Heart right ventricle (tissue), 16 donors: ENCODE data around the gene ZBTB7C. TPM values are rescaled to one million over a fixed set of nuclear protein-coding genes. Genes with fewer than 3 reads are reported as not detected.
A peak's percentile ranks its signal among the peaks of the same experiment; 100 is the strongest.

Experiments used
- ATAC-seq, 8 donors: fragments of 200-7000 bp; cut with Tn5 transposase; one replicate each; pipeline ENCODE4 v1.9.1; 2020; ENCODE audit warnings: mild to moderate bottlenecking in 8 of 8, moderate library complexity in 8 of 8, moderate number of reproducible peaks in 1 of 8
- DNase-seq, 2 donors: peaks; one replicate each; pipeline ENCODE4 v3.0.0-alpha.2; 2020
- H3K27ac ChIP-seq, 10 donors: fragments of 200-600 bp; sonication (generic) in 2 of 10; one replicate each; pipeline versions ENCODE4 v1.5.0 to v1.8.0; 2020 to 2022; ENCODE audit warnings: mild to moderate bottlenecking in 3 of 10
- H3K27me3 ChIP-seq, 7 donors: fragments of 200-600 bp; one replicate each; pipeline ENCODE4 v1.8.0; 2021 to 2022; ENCODE audit warnings: mild to moderate bottlenecking in 2 of 7
- H3K36me3 ChIP-seq, 9 donors: fragments of 200-600 bp; sonication (generic) in 1 of 9; one replicate each; pipeline versions ENCODE4 v1.5.0 to v1.8.0; 2020 to 2022; ENCODE audit warnings: mild to moderate bottlenecking in 2 of 9
- H3K4me1 ChIP-seq, 9 donors: fragments of 200-600 bp; sonication (generic) in 1 of 9; one replicate each; pipeline versions ENCODE4 v1.5.0 to v1.8.0; 2020 to 2022; ENCODE audit warnings: mild to moderate bottlenecking in 4 of 9
- H3K4me3 ChIP-seq, 10 donors: fragments of 200-600 bp; sonication (generic) in 2 of 10; one replicate each; pipeline versions ENCODE4 v1.5.0 to v1.8.0; 2020 to 2022; ENCODE audit warnings: mild to moderate bottlenecking in 7 of 10, moderate library complexity in 2 of 10
- H3K9me3 ChIP-seq, 11 donors: fragments of 200-600 bp in 10 of 11; sonication (generic) in 2 of 11; one replicate each; pipeline versions ENCODE4 v1.5.0 to v1.8.0; 2013 to 2022; ENCODE audit warnings: mild to moderate bottlenecking in 2 of 11, control low read depth in 1 of 11, moderate library complexity in 1 of 11
- CTCF ChIP-seq, 9 donors: fragments of 200-600 bp; sonication (generic) in 2 of 9; IDR thresholded peaks; one replicate each; pipeline versions ENCODE4 v1.5.0 to v1.8.0; 2021 to 2022; ENCODE audit warnings: antibody characterized with exemption in 9 of 9, mild to moderate bottlenecking in 5 of 9, moderate library complexity in 1 of 9
- WGBS, 2 donors: extraction: QIAGEN DNeasy Blood & Tissue Kit; methylation state at CpG; one replicate each; pipeline ENCODE4 v1.1.7; 2013; ENCODE audit warnings: inconsistent platforms in 1 of 2; 5-methylcytosine and 5-hydroxymethylcytosine counted together
- intact Hi-C, 10 donors: fragments of 100-400 bp; cut with DNase I; formaldehyde crosslinking; loops; one replicate each; pipeline versions ENCODE4 v1.11.1 to v1.14.2; 2022
- polyA plus RNA-seq, 2 donors: library from polyadenylated mRNA; stranded (reverse); fragments of 200-250 nt; gene quantifications; one replicate each; pipeline ENCODE4 v1.2.3, GENCODE V29; 2013
- total RNA-seq, 10 donors: library from RNA; stranded (reverse); fragmentation: NEBNext Ultra II Directional in 3 of 10; extraction: Animal tissue kit (Norgen Biotek cat#: 25700) in 3 of 10; gene quantifications; one replicate each; pipeline versions ENCODE4 v1.2.1 to v1.2.4, GENCODE V29; 2021 to 2023
- donor health status: Arrhythmogenic right ventricular cardiomyopathy.
- donor health status: ischemic (EF 13 %, LVEDD 7.1; RV severe dilation, severe dysfunction).
- donor health status: healthy with polysubstance abuse.
- donor health status: DM: no; HTN: yes; CAD: no.
- donor health status: DM: no; HTN: no; CAD: no.
- donor health status: ischemic (EF 25% LVEDD 6.9; RV normal size, moderate dysfunction).
- donor health status: ischemic (EF 25% LVEDD 5.7; RV mildly dilated, moderate dysfunction).
- donor health status: healthy.
- donor health status: DM: yes; HTN: yes; CAD: no.
- donor health status: Ischemic cardiomyopathy.
- donor health status: ischemic (EF 35%, LVEDD 5.7; RV mildly dilated, moderate dysfunction).
- donor health status: nonischemic (EF 11% LVEDD 7.7; RV severe dilation, severe dysfunction).
- donor health status: DM: yes; HTN: yes; CAD: no.
- donor health status: PGD.
- donor health status: ischemic (EF 29% LVEDD 5.4; RV normal size, mild dysfunction).
- donor health status: nonischemic (EF 23%, LVEDD 6.1; RV moderate dilation, normal function).

The ZBTB7C gene
- total and polyA plus RNA-seq, 12 donors: 0.49 to 6.3 (median 1.5) TPM

GRCh38 chr18:48060970-48061369 lies 348.2 kb downstream of the ZBTB7C start:
- no peaks in the 10 kb centered on the region for H3K4me1 ChIP-seq
- peaks cover 0 to 10% (median 0%) of the 10 kb centered on the region in 7 donors for H3K27me3 ChIP-seq
- 78 to 82% methylated on average over 3 of the region's 3 CpGs for WGBS, 2 donors
- intact Hi-C loops: no loop called here
- ATAC-seq (no peak), DNase-seq (no peak)
- no peak overlapping the region for H3K27ac ChIP-seq
- H3K9me3 ChIP-seq: peaks cover 0 to 5% (median 0%) of the 10 kb centered on the region in 11 donors
- TF ChIP-seq CTCF (IDR thresholded peaks at IDR 0.05): no peak
- no peak overlapping the region for H3K4me3 ChIP-seq
- H3K36me3 ChIP-seq: no peaks in the 10 kb centered on the region

- no peak overlapping the region for H3K4me3 ChIP-seq
- no peak for TF ChIP-seq CTCF (IDR thresholded peaks at IDR 0.05)
- intact Hi-C loops: no loop called here
- H3K27me3 ChIP-seq: peaks cover 0 to 10% (median 0%) of the 10 kb centered on the region in 7 donors
- H3K27ac ChIP-seq: no peak overlapping the region
- H3K36me3 ChIP-seq: no peaks in the 10 kb centered on the region
- H3K9me3 ChIP-seq: peaks cover 0 to 5% (median 0%) of the 10 kb centered on the region in 11 donors
- DNase-seq: no peak
- WGBS, 2 donors: 90 to 94% methylated on average over 4 of the region's 4 CpGs
- no peaks in the 10 kb centered on the region for H3K4me1 ChIP-seq
- peak in 1 of 8 donors; percentile 26 for ATAC-seq
Observed at GRCh38 chr18:48060346-48060745, 348.8 kb downstream of the ZBTB7C start.

GRCh38 chr18:48059455-48060010 lies 349.6 kb downstream of the ZBTB7C start:
- Histone ChIP-seq H3K36me3 (no peaks in the 10 kb centered on the region), H3K9me3 (peaks cover 0 to 5% (median 0%) of the 10 kb centered on the region in 11 donors), H3K4me3 (no peak overlapping the region), H3K4me1 (no peaks in the 10 kb centered on the region), H3K27ac (no peak overlapping the region), H3K27me3 (peaks cover 0 to 10% (median 0%) of the 10 kb centered on the region in 7 donors)
- intact Hi-C loops: no loop called here
- ATAC-seq: no peak
- no peak for TF ChIP-seq CTCF (IDR thresholded peaks at IDR 0.05)
- 38 to 42% methylated on average over 5 of the region's 5 CpGs for WGBS, 2 donors
- DNase-seq: no peak

- Histone ChIP-seq H3K27me3 (peaks cover 0 to 17% (median 5%) of the 10 kb centered on the region in 7 donors), H3K27ac (no peak overlapping the region), H3K4me3 (no peak overlapping the region), H3K36me3 (no peaks in the 10 kb centered on the region), H3K4me1 (peaks cover 0 to 6% (median 0%) of the 10 kb centered on the region in 9 donors), H3K9me3 (peaks cover 0 to 5% (median 0%) of the 10 kb centered on the region in 11 donors)
- DNase-seq (no peak), ATAC-seq (no peak)
- TF ChIP-seq CTCF (IDR thresholded peaks at IDR 0.05): no peak
- WGBS, 2 donors: 87% methylated on average over 6 of the region's 6 CpGs
- intact Hi-C loops: no loop called here
Observed at GRCh38 chr18:48058486-48058885, 350.7 kb downstream of the ZBTB7C start.
